Measurements from ENCODE around the gene KCNQ5.

KCNQ5 gene

DNA sequence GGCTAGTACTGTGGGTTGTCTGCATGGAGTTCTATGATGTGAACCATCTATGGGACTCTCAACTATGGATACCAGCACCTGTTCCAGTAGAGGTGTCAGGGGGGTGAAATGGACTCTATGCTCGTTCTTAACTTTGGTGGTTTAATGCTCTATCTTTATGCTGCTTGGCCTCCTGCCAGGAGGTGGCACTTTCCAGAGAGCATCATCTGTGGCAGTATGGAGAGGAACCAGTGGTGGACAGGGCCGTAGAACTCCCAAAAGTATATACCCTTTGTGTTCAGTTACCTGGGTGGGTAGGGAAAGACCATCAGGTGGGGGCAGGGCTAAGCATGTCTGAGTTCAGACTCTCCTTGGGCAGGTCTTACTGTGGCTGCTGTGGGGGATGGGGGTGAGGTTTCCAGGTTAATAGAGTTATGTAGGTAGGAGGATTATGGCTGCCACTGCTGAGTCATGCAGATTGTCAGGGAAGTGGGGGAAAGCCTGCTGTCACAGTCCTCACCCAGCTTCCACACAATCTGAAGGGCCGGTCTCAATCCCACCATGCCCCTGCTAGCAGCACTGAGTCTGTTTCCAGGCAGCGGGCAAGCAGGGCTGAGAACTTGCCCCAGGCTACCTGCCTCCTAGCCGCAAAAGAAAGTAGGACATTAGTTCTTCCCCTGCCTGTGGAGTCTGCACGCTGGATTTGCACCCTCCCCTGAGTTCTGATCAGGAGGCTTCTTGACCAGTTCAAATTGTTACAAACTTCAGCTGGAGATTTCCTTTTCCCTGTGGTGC lies 284.0 kb downstream of the KCNQ5 start:
- no peak for DNase-seq (ENCODE audit: low read depth in 3 of 3)

DNA sequence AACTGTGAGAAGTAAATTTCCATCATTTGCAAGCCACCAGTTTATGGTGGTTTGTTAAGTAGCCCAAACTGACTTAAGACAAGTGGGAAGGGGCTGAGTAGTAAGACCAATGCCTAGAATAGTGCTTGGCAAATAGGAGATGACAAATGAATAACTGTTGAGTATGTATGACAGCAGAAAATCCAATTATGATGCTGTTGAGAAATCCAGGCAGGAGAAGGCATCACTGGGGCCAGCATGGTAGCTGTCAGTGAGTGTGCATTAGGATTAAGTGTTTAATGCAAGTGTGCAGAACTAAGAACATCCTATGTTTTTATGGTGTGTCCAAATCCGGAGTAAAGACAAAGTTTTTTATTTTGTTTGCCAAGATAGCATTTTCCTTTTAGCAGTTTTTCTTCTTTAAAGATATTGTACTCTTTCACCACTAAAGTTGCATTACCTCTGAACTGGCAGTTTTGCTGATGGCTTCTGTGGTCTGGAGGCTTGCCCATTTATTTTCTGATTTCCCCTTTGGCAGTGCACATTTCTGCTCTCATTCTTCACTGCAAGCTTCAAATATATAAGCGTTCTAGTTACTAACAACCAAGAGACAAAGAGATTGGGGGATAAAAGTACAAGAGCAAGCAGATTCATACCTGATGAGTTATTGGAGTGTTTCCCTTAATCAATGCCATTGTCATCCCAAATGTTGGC lies 289.7 kb downstream of the KCNQ5 start:
- no peak for DNase-seq (ENCODE audit: low read depth in 3 of 3)

DNA sequence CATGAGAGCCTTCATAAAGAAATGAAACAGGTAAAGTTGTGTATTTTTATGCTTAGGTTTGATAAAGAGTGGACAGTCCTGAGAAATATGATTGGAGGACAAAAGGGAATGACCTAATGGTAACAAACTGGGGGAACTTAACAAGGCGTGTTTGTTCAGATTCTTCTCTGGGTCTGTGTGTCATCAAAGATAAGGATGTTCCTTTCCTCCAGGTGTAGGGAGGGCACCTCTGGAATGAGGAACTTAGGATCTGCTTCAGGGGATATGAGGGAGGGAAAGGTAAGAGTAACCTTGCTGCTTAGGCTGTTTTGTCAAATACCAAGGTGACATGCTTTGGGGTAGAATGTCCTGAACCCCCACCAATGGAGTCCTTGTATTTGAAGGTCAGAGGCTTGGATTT lies 291.9 kb downstream of the KCNQ5 start:
- no peak for DNase-seq (ENCODE audit: low read depth in 3 of 3)

DNA sequence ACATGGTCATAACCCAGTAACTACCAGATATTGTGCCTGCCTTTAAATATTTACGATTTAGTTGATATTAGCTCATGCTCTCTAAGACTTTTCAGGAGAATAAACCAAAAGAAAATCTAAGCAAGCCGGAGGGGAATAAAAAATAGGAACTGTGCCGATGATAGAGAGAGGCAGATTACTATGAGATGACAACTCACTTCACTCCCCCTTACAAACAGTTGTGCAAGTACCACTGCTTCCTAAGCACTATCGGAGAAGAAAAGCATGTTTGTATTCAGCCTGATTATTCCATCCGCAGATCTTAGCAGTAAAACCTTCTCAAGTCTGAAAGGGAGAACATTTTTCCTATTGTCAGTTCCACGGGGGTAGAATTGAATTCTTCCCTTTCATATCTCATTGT lies 294.4 kb downstream of the KCNQ5 start:
- no peak for DNase-seq (ENCODE audit: low read depth in 3 of 3)

DNA sequence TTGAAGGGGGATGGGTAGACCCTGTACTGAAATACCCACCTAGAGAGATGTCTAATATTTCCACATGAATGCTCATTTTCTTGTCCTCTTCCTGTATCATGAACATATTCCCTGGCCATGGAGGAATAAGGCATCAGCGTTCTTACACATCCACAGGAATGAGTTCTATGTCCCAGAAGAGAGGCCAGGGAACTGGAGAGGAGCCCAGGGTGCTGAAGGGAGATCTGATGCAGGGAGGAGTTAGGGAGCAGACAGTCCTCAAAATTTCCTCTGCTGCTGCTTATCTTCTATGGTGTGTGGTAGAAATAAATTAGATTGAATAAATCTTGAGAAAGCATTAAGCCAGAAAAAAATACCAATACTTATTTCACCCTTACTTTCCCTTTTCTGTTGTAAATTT lies 295.0 kb downstream of the KCNQ5 start:
- DNase-seq (ENCODE audit: low read depth in 3 of 3), result no peak

DNA sequence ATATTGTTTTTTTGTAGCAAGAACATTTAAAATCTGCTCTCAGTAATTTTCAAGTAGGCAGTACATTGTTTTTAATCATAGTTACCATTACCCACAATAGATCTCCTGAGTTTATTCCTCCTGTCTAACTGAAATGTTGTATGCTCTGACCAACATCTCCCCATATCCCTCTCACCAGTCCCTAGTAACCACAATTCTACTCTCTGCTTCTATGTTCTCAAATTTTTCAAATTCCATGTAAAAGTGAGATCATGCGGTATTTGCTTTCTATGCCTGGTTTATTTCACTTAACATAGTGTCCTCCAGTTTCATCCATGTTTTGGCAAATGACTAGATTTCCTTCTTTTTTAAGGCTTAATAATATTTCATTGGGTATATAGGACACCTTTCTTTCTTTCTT lies 300.5 kb downstream of the KCNQ5 start:
- DNase-seq (ENCODE audit: low read depth in 3 of 3), result no peak

DNA sequence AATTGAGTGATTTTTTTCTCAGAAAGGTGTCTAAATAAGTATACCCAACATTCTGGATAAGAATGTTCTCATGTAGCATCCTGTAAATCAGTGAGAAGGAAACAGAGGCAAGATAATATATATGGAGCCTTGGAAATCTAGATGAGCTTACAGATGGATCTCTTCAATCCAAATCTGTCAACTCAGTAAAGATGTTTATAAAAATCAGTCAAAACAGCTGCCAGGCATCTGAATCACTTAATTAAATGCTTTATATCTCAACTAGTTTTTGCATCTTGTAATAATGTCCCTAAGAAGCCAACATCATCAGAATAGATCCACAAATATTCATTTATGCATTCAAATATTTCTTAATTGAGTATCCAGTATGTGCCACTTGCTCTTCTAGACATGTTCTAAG lies 303.3 kb downstream of the KCNQ5 start:
- no peak for DNase-seq (ENCODE audit: low read depth in 3 of 3)

DNA sequence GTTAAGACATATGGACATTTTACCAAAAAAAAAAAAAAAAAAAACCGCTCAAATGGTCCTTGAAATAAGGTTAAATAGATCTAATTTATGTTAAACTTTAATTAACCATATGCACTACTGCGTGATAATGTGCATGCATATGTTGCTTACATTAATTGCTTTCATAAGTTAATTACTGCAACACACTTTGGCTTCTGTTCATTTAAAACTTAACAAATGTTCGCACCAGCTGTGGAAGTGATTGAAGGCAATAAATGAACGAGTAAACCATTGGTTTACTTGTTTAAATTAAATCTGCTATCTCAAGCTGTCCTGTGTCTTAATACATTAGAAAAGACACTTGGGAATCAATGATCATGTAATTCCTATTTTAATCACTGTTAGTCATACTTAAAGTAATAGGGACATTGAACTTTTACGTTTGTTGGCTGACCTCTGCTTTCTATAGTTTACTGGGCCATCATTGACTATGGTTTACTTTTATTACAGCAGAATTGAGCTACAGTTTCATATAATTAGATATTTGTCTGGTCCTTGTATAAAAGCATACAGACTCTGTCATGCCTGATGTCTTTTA lies 308.8 kb downstream of the KCNQ5 start:
- no peak for DNase-seq (ENCODE audit: low read depth in 3 of 3)

DNA sequence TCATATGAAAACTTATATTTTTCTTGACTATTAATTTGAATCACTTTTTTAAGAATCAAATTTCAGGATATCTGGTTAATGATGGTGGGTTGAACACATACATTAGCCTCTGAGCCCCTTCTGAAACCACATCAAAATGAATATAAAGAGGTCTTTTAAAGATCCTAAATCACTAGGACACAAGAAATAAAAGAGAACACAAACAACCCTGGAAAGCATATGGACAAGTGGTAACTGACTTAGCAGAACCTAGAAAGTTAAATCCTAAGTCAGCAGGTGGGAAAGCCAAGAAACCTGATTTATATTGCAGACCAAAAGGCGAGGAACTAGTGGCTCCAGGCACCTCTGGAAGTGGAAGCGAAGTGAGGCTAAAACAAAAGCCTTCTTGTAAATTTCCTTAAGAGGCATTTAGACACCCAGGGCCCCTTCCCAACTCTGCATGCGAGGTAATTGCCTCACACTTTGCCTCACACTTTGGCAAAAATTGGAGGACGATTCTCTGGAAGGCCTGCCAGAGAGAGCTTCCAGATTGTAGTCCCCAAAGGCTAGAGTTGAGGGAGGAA lies 309.5 kb downstream of the KCNQ5 start:
- no peak for DNase-seq (ENCODE audit: low read depth in 3 of 3)

DNA sequence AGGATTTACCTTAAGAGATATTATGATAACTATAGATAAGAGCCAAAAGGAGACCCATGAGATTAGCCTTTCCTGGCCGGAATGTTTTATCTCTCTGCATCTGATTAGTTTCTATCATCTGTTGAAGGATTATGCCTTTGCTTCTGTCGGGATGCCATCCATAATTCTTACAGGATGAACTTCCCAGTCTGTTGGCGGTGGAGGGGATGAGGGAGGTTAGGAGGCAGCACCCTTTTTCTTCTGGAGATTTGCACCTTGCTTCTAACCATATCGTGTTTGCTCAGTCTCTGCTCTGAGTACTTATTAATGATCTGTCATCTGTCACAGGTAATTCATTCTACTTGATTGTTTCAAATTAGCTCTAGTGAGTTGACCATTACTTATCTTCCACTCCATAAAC lies 311.4 kb downstream of the KCNQ5 start:
- DNase-seq (ENCODE audit: low read depth in 3 of 3), result no peak

DNA sequence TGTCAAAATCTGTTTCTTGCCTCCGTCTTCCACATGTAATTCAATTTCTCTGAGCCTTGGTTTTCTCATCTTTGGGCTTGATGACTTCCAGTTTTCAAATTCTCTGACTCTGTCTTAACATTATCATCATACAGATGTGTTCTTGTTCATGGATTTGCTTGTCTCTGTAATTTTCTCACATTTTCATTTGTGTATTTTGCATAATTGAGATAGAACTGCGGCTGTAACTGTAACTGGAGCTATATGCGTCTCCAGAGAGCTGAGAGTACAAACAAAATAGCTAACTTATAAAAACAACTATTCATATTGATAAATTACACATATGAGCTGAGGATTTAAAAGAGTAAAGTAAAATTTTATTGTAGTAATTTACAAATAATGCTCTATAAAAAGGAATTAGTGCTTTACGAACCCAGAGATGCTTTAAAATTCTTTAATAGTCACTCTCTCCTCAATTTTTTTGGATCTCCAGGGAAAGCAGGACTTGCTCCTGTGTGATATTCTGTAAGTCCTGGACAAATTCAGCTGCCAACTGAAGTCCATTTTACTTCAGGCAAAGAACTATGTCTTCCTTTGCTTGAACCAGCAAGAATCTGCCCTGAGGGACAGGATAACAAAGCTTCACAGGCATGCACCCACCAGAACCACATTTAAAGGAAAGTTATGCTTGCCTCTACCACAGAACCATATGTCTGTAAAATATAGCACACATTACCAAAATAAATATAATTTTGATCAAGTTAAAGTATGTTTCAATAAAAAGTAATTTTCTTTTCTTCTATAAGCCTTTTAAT lies 315.1 kb downstream of the KCNQ5 start:
- no peak for DNase-seq (ENCODE audit: low read depth in 3 of 3)

DNA sequence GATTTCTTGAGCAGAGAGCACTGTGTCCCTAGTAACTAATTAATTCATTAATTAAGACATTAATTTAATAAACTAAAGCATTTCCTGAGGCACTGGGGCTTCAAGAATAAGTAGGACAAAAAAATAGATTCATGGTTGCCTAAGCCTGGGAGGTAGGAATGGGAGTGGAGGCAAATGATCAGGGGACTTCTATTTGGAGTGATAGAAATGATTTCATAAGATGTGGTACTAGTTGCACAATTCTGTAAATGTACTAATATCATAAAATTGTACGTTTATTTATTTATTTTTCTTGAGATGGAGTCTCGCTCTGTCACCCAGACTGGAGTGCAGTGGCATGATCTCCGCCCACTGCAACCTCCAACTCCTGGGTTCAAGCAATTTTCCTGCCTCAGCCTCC lies 316.2 kb downstream of the KCNQ5 start:
- DNase-seq (ENCODE audit: low read depth in 3 of 3), result no peak

DNA sequence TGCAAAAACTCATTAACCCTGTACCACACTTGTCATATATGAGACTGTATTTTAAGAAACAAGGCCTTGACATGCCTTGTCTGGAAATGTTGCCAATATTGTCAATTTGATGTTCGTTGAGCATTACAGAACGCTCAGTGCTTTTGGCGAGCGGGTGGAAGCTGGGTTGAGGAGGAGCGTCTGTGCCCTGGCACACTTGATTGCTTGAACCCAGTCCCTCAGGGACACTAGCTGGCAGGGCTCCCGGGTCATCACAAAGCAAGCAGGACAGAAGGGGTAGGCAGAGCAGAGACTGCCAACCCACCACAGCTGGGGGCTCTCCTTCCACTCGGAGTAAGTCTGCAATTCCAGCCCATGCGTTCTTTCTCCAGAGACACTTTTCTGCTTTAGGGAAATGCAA lies 317.1 kb downstream of the KCNQ5 start:
- DNase-seq (ENCODE audit: low read depth in 3 of 3), result no peak

DNA sequence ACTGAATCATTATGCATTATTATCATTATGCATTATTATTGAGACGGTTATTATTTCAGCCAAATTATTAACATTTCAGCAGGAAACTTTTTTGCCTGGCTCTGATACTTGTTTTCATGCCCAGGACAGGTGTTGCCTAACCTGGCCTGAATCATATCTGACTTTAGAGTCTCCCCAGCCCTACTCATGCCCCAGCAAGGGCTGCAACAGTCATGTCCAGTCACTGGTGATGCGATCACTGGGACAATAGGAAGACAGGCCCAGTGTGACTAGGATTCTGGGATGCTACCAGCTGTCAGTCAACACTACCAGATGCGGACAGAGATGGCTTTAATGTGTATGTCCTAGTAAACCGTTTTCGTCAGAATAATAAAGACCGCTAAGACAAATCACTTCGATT lies 318.4 kb downstream of the KCNQ5 start:
- no peak for DNase-seq (ENCODE audit: low read depth in 3 of 3)

DNA sequence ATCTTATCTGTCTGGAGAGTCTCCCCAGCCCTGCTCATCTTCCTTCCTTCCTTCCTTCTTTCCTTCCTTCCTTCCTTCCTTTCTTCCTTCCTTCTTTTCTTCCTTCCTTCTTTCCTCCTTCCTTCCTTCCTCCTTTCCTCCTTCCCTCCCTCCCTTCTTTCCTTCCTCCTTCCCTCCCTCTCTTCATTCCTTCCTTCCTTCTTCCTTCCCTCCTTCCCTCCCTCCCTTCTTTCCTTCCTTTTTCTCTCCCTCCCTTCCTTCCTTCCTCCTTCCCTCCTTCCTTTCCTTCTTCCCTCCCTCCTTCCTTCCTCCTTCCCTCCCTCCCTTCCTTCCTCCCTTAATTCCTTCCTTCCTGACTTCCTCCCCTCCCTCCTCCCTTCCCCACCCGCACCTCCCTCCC lies 319.4 kb downstream of the KCNQ5 start:
- DNase-seq (ENCODE audit: low read depth in 3 of 3), result no peak

DNA sequence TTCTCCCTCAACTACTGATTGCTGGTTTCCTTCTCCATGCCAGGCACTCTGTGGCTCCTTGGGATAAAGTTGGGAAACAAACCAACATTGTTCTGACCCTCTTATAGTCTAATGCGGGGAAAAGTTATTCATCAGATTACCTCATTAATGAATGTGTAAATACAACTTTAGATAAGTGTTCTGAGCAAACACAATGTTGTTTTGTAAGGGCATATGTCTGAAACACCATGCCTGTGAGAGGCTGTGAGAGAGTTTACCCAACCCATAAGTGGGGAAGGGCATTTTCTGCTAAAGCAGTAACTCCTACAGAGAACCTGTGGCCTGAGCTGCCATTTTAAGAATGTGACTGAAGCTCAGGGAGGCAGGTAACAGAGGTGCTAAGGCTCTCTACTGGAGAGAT lies 319.9 kb downstream of the KCNQ5 start:
- no peak for DNase-seq (ENCODE audit: low read depth in 3 of 3)

DNA sequence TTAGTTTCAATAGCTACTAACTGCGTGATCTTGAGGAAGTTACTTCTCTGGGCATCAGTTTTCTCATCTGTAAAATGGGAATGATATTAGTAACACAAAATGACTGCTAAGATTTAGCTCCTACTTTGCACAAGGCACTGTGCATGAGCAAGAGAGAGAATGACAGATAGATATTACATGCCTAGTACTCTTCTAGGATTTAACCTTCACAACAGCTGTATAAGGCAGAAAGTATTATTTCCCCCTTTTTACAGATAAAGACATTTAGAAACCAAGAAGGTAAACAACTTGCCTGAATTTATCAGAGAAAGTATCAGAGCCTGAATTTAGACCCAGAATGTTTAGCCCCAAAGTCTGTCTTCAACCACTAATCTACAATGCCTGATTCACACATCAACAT lies 321.8 kb downstream of the KCNQ5 start:
- no peak for DNase-seq (ENCODE audit: low read depth in 3 of 3)

DNA sequence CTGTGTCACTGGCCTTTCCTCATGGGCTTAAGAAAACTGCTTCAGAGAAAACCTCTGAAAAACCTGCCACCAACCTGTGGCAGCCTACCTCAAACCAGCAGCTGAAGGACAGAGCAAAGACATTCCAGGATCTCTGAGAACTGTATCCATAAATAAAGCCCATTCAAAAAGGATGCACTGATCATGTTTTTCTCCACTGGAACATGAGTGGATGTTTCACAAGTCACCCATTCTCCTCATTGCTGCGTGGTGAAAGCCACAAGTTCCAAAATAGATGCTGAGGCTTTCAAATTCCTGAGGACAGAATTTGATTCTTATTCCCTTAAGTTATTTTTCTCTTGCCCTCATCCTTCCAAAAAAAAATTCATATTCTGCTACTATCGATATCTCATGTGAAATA lies 322.8 kb downstream of the KCNQ5 start:
- no peak for DNase-seq (ENCODE audit: low read depth in 3 of 3)

DNA sequence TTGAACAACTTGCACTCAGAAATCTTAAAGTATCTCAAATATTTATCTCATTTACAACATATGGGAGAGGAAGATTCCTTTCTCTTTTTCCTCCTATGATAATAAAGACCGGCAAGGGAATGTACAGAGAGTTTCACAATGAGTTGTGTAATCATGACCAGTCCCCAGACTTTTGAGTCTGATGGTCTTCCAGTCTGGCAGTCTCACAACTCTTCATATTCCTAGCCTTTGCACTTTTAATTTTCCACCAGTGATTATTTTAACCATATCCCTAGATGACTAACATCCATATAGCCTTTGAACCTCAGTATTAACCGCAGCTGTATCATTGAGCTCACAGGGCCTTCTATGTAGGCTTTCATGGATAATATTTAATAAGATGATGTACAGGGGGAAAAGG lies 324.9 kb downstream of the KCNQ5 start:
- no peak for DNase-seq (ENCODE audit: low read depth in 3 of 3)

DNA sequence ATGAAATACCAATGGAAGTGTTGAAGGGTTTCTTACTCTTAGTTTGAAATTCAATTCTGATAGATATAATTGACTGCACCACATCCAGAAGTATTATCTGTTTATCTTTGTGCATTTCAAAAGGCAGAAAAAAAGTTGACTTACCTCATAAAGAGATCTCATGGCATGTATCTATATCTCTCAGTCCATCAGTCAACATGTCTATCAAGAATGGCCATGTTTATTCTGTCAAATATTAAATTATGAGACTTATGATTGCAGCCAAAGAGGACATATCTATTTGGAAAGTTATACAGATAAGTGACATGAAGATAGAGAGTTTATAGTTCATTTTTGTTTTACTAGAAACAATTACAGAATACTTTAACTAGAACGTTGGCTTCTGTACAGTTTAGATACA lies 325.7 kb downstream of the KCNQ5 start:
- no peak for DNase-seq (ENCODE audit: low read depth in 3 of 3)

DNA sequence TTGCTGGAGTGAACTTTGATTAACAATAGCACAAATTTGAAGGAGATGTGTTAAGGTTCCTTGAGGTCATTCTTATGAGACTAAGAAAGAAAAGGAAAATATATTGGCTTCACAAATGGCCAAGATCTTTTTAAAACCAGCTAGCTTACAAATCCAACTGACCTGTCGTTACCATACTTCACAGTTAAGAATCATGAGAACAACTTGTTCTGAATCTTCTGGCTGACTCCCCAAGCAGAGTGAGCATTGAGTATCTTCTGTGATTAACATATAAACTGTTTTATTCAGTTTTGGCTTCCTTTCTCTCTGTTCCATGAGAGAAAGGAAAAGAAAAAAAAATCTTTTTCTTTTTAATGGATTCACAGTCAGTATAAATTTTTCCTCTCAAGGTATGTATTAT lies 326.3 kb downstream of the KCNQ5 start:
- no peak for DNase-seq (ENCODE audit: low read depth in 3 of 3)
